Measurements from ENCODE around the gene RERG. TPM values are rescaled to one million over a fixed set of nuclear protein-coding genes. Genes with fewer than 3 reads are reported as not detected.

Gene RERG
- total RNA-seq, 1 donor from 2014 or later = 0.14 TPM

DNA sequence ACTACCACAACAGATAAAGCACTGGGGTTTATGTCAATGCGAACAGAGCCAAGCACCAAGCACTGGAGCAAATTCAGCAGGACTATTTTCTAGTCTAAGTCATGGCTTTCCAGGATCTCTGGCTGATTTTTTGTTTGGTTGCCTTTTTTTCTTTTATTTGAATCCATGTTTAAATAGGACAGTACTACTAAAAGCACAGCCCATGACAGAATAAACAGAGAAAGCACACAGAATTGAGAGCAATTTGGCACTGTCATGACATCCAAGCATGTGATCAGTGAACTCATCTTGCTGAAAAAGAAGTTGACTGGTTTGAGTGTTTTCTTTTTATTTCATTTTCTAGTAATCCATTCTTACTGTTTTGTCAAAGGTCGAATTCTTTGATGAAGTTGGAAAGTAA, 23.1 kb upstream of the RERG start:
- Histone ChIP-seq H2AFZ (ENCODE audit: low read depth, low read length) (no peak overlapping the region), H3K27me3 (ENCODE audit: insufficient read depth, low read length) (peaks cover 4% of the 10 kb centered on the region), H3K4me3 (ENCODE audit: insufficient read depth, low read depth, low read length) (no peak overlapping the region), H3K4me2 (ENCODE audit: low read length) (no peak overlapping the region), H3K9ac (ENCODE audit: low read length) (no peak overlapping the region), H3K27ac (ENCODE audit: low read depth, low read length) (no peak overlapping the region), H4K20me1 (ENCODE audit: insufficient read depth, low read length) (no peaks in the 10 kb centered on the region), H3K79me2 (ENCODE audit: insufficient read depth, low read length) (no peaks in the 10 kb centered on the region), H3K9me3 (ENCODE audit: insufficient read depth, low read depth, low read length) (no peaks in the 10 kb centered on the region), H3K4me1 (ENCODE audit: insufficient read depth, low read length) (no peaks in the 10 kb centered on the region), H3K36me3 (ENCODE audit: insufficient read depth, low read length) (no peaks in the 10 kb centered on the region)
- H3K36me3 Mint-ChIP-seq (ENCODE audit: low read depth, unreplicated experiment) = no peaks in the 10 kb centered on the region
- peaks cover 25% of the 10 kb centered on the region for H3K27me3 Mint-ChIP-seq (ENCODE audit: low read depth, unreplicated experiment)
- no peak overlapping the region for H3K4me3 Mint-ChIP-seq (ENCODE audit: unreplicated experiment)
- no peaks in the 10 kb centered on the region for H3K4me1 Mint-ChIP-seq (ENCODE audit: low read depth, unreplicated experiment)
- FAIRE-seq (no peak), DNase-seq (ENCODE audit: low read depth) (no peak)
- TF ChIP-seq EZH2 (IDR thresholded peaks at IDR 0.05; ENCODE audit: insufficient read depth, low read length) (no peak), CTCF (IDR thresholded peaks at IDR 0.05; ENCODE audit: insufficient read depth, low read depth, low read length) (no peak)
- H3K9me3 Mint-ChIP-seq (ENCODE audit: unreplicated experiment) = no peaks in the 10 kb centered on the region
- no peak overlapping the region for H3K27ac Mint-ChIP-seq (ENCODE audit: unreplicated experiment)

- Mint-ChIP-seq H3K4me1 (ENCODE audit: low read depth, unreplicated experiment) (no peaks in the 10 kb centered on the region), H3K36me3 (ENCODE audit: low read depth, unreplicated experiment) (no peaks in the 10 kb centered on the region), H3K27me3 (ENCODE audit: low read depth, unreplicated experiment) (peaks cover 25% of the 10 kb centered on the region), H3K9me3 (ENCODE audit: unreplicated experiment) (no peaks in the 10 kb centered on the region), H3K27ac (ENCODE audit: unreplicated experiment) (no peak overlapping the region), H3K4me3 (ENCODE audit: unreplicated experiment) (no peak overlapping the region)
- Histone ChIP-seq H3K4me2 (ENCODE audit: low read length) (no peak overlapping the region), H3K36me3 (ENCODE audit: insufficient read depth, low read length) (no peaks in the 10 kb centered on the region), H3K27ac (ENCODE audit: low read depth, low read length) (no peak overlapping the region), H3K4me1 (ENCODE audit: insufficient read depth, low read length) (no peaks in the 10 kb centered on the region), H3K79me2 (ENCODE audit: insufficient read depth, low read length) (no peaks in the 10 kb centered on the region), H3K4me3 (ENCODE audit: insufficient read depth, low read depth, low read length) (no peak overlapping the region), H3K9me3 (ENCODE audit: insufficient read depth, low read depth, low read length) (no peaks in the 10 kb centered on the region), H2AFZ (ENCODE audit: low read depth, low read length) (no peak overlapping the region), H3K27me3 (ENCODE audit: insufficient read depth, low read length) (peaks cover 4% of the 10 kb centered on the region), H4K20me1 (ENCODE audit: insufficient read depth, low read length) (no peaks in the 10 kb centered on the region), H3K9ac (ENCODE audit: low read length) (no peak overlapping the region)
- FAIRE-seq = no peak
- no peak for DNase-seq (ENCODE audit: low read depth)
- no peak for TF ChIP-seq EZH2 (IDR thresholded peaks at IDR 0.05; ENCODE audit: insufficient read depth, low read length)
- no peak for TF ChIP-seq CTCF (IDR thresholded peaks at IDR 0.05; ENCODE audit: insufficient read depth, low read depth, low read length)
Measured at GRCh38 chr12:15243102-15243501, 21.9 kb upstream of the RERG start.

DNA sequence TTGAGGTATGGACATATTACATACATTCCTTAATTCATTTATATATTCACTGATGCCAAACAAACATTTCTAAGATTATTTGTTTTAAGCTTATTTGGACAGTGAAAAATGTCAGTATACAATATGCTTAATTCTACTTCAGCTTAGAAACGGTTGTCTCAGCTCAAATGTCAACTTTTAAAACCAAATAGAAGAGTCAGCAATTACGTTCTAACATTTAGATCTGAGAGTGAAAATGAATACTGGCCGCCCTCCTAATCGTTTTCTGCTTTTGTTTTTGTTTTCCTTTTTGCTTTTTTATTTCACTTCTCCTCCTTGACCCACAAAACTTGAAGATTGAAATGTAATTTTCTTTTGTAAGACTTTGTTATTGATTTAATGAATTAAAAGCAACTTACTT, 19.7 kb upstream of the RERG start:
- Mint-ChIP-seq H3K9me3 (ENCODE audit: unreplicated experiment) (no peaks in the 10 kb centered on the region), H3K4me1 (ENCODE audit: low read depth, unreplicated experiment) (no peaks in the 10 kb centered on the region), H3K27me3 (ENCODE audit: low read depth, unreplicated experiment) (peaks cover 25% of the 10 kb centered on the region), H3K4me3 (ENCODE audit: unreplicated experiment) (no peak overlapping the region), H3K36me3 (ENCODE audit: low read depth, unreplicated experiment) (no peaks in the 10 kb centered on the region), H3K27ac (ENCODE audit: unreplicated experiment) (no peak overlapping the region)
- H3K36me3 ChIP-seq (ENCODE audit: insufficient read depth, low read length) = no peaks in the 10 kb centered on the region
- peaks cover 4% of the 10 kb centered on the region for H3K27me3 ChIP-seq (ENCODE audit: insufficient read depth, low read length)
- H3K9me3 ChIP-seq (ENCODE audit: insufficient read depth, low read depth, low read length) = no peaks in the 10 kb centered on the region
- no peak overlapping the region for H3K4me3 ChIP-seq (ENCODE audit: insufficient read depth, low read depth, low read length)
- DNase-seq (ENCODE audit: low read depth) (no peak), FAIRE-seq (no peak)
- H3K9ac ChIP-seq (ENCODE audit: low read length) = no peak overlapping the region
- no peaks in the 10 kb centered on the region for H3K4me1 ChIP-seq (ENCODE audit: insufficient read depth, low read length)
- no peak overlapping the region for H2AFZ ChIP-seq (ENCODE audit: low read depth, low read length)
- H3K4me2 ChIP-seq (ENCODE audit: low read length) = no peak overlapping the region
- TF ChIP-seq EZH2 (IDR thresholded peaks at IDR 0.05; ENCODE audit: insufficient read depth, low read length) = no peak
- no peak for TF ChIP-seq CTCF (IDR thresholded peaks at IDR 0.05; ENCODE audit: insufficient read depth, low read depth, low read length)
- no peak overlapping the region for H3K27ac ChIP-seq (ENCODE audit: low read depth, low read length)
- no peaks in the 10 kb centered on the region for H4K20me1 ChIP-seq (ENCODE audit: insufficient read depth, low read length)
- no peaks in the 10 kb centered on the region for H3K79me2 ChIP-seq (ENCODE audit: insufficient read depth, low read length)

Data from astrocyte (in vitro differentiated cells and primary cell).